T-helper 1 cell treated with Interleukin-12 subunit alpha and Interleukin-12 subunit beta and Interleukin-4 antibody, amounts not matched to agents 30 μg/mL and 1 μg/mL, for 36 hours (primary cell): ENCODE results near the gene COL3A1.

Experiments used
- H3K27ac Mint-ChIP-seq: one replicate; pipeline ENCODE4 v1.8.0; 2021; ENCODE audit warnings: mild to moderate bottlenecking, mixed read lengths
- H3K27me3 Mint-ChIP-seq: one replicate; pipeline ENCODE4 v1.8.0; 2021; ENCODE audit warnings: low read depth, mixed read lengths
- H3K36me3 Mint-ChIP-seq: one replicate; pipeline ENCODE4 v1.8.0; 2021; ENCODE audit warnings: low read depth, mixed read lengths
- H3K4me1 Mint-ChIP-seq: one replicate; pipeline ENCODE4 v1.8.0; 2021; ENCODE audit warnings: low read depth, mixed read lengths
- H3K4me3 Mint-ChIP-seq: one replicate; pipeline ENCODE4 v1.8.0; 2021; ENCODE audit warnings: mild to moderate bottlenecking, moderate library complexity, mixed read lengths
- H3K9me3 Mint-ChIP-seq: one replicate; pipeline ENCODE4 v1.8.0; 2021; ENCODE audit warnings: mixed read lengths

COL3A1 gene

DNA sequence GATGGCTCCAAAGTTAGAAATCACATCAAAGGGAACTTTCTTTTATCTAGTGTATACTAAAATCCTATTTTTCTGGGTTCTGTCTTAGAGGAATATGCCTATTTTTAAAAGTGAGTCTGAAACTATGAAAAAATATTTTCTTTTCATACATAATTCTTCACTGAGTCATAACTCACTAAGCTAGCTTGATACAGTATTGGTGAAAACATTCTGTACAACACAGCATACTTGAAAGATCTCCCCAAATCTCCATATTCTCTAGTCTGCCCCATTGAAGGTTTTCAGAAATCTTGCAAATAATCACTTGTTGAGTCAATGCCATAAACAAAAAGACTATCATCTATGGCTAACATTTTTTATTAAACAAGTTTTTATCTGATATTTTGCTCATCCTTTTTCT lies 44.5 kb downstream of the COL3A1 start:
- Mint-ChIP-seq H3K36me3 (no peaks in the 10 kb centered on the region), H3K27ac (no peak overlapping the region), H3K27me3 (no peaks in the 10 kb centered on the region), H3K9me3 (no peaks in the 10 kb centered on the region), H3K4me1 (no peaks in the 10 kb centered on the region), H3K4me3 (no peak overlapping the region)

DNA sequence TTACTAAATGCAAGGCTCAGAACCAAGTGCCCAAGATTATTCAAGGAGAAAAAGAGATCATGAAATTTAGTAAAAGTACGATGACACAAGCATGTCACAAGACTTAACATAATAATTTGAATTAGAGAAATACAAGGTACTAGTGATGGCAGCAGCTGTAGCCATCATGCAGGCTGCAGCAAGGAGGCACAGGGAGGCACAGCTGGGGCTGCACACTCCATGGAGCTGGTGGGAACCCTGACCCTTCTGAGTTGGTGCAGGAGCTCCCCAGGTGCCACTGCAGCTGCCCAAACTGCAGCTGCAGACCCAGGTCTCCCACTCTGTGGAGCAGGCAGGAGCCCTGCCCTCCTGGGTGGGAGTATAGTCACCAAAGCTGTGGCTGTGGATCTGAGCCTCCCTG lies 46.0 kb downstream of the COL3A1 start:
- H3K4me1 Mint-ChIP-seq, result no peaks in the 10 kb centered on the region
- H3K27ac Mint-ChIP-seq, result no peak overlapping the region
- H3K27me3 Mint-ChIP-seq, result no peaks in the 10 kb centered on the region
- H3K9me3 Mint-ChIP-seq, result no peaks in the 10 kb centered on the region
- no peak overlapping the region for H3K4me3 Mint-ChIP-seq
- no peaks in the 10 kb centered on the region for H3K36me3 Mint-ChIP-seq

DNA sequence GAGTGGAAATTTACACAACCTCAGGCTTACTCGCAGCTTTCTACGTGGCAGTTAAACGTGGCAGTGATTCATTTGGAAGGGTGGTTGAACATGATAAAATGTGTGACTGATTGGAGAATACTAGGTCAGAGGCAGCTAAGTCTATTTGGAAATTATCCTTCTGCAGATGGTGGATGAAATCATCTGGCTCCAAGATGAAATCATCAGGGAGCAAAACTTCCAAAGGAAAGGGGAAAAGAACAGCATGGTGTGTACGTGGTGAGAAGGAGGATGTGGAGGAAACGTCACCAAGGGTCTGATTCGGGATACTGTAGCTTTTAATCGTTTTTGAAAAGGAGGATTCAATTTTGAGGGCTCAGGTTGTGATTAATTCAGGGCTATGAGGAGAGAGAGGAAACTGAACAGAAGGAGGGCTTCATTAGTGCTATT lies 47.9 kb downstream of the COL3A1 start:
- no peaks in the 10 kb centered on the region for H3K36me3 Mint-ChIP-seq
- no peak overlapping the region for H3K4me3 Mint-ChIP-seq
- H3K9me3 Mint-ChIP-seq, result no peaks in the 10 kb centered on the region
- no peaks in the 10 kb centered on the region for H3K4me1 Mint-ChIP-seq
- no peak overlapping the region for H3K27ac Mint-ChIP-seq
- no peaks in the 10 kb centered on the region for H3K27me3 Mint-ChIP-seq

DNA sequence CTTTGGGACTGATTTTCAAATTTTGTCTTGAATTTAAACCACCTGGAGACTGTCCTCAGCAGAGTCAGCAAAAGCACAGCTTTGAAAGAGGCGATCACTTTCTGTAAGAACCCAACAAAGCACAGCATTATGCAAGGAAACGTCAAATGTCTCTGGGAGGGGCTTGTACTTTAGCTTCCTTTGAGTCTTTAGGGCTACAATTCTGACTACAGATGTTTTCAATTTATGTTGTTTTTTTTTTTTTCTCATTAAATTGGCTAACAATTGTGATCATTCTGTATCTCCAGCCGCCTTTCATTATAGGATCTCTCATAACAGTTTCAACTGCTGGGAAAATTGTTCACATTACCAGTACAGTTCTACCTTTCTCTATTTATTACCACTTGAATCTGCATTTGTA lies 48.3 kb downstream of the COL3A1 start:
- H3K4me1 Mint-ChIP-seq, result no peaks in the 10 kb centered on the region
- H3K27ac Mint-ChIP-seq, result no peak overlapping the region
- no peaks in the 10 kb centered on the region for H3K9me3 Mint-ChIP-seq
- no peaks in the 10 kb centered on the region for H3K27me3 Mint-ChIP-seq
- no peak overlapping the region for H3K4me3 Mint-ChIP-seq
- no peaks in the 10 kb centered on the region for H3K36me3 Mint-ChIP-seq

DNA sequence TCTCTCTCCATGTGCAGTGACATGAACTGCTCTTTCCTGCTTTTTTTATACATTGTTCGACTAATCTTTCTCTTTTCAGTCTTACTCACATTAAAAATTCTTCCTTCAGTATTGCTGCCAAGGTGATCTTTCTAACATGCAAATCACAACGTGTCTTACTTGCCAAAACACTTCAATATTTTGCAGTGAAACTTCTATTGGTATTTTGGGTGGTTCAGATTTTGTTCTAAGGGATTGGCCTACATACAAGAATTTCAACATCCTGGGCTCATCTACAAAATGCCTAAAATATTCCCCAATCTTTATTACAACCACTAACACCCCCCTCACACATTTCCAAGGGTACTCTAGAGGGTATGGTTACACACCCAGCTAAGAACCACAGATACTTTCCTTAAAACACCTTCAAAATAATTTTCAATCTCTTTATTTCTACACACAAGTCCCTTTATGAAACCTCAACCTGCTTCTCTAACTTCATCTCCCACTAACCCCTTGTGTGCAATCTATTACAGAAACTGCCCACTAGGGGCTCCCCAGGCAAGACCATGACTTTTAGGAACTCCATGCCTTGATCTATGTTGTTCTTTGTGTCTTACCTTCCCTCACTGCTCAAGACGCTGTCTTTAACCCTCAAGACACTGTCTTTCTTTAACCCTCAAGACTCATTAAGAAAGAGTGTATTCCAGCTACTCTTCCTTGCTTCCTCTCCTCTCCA lies 50.9 kb downstream of the COL3A1 start:
- H3K27me3 Mint-ChIP-seq, result no peaks in the 10 kb centered on the region
- H3K9me3 Mint-ChIP-seq, result no peaks in the 10 kb centered on the region
- no peak overlapping the region for H3K27ac Mint-ChIP-seq
- H3K4me3 Mint-ChIP-seq, result no peak overlapping the region
- no peaks in the 10 kb centered on the region for H3K4me1 Mint-ChIP-seq
- no peaks in the 10 kb centered on the region for H3K36me3 Mint-ChIP-seq

DNA sequence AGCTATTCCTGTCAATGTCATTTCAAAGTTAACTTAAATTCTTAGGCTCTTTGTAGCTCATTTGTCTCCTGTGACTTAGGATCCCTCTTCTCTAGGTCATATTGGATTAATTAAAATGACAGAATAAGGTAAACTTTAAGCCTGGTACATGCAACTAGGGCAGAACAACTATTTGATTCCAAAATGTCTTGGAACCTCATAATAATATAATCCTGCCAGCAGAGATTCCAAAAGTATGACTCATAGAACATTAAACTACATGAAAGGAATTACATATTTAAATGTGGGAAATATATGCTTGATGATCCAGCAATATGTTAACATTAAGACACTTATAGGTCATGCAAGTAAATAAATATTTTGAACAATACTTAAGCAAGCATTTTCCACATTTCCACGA lies 63.3 kb downstream of the COL3A1 start:
- no peaks in the 10 kb centered on the region for H3K36me3 Mint-ChIP-seq
- no peak overlapping the region for H3K27ac Mint-ChIP-seq
- no peaks in the 10 kb centered on the region for H3K27me3 Mint-ChIP-seq
- H3K9me3 Mint-ChIP-seq, result no peaks in the 10 kb centered on the region
- no peaks in the 10 kb centered on the region for H3K4me1 Mint-ChIP-seq
- no peak overlapping the region for H3K4me3 Mint-ChIP-seq

DNA sequence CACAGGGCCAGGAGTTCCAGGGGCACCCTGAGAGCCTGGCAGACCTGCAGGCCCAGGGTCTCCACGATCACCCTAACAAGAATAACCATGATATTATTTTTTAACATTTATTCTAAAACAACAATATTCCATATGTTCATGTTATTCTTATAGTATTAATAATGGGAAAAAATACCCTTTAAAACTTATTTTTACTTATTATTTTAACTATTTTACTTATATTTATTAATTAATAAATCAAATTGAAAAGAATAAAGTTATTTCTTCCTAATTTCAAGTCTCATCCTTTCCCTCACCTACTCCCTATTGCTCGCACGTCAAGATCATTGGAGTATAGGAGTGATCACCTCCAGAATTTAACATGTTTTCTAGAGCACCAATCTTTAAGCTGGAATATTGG lies 71.7 kb downstream of the COL3A1 start:
- Mint-ChIP-seq H3K4me3 (no peak overlapping the region), H3K27me3 (no peaks in the 10 kb centered on the region), H3K27ac (no peak overlapping the region), H3K4me1 (no peaks in the 10 kb centered on the region), H3K9me3 (no peaks in the 10 kb centered on the region), H3K36me3 (no peaks in the 10 kb centered on the region)

DNA sequence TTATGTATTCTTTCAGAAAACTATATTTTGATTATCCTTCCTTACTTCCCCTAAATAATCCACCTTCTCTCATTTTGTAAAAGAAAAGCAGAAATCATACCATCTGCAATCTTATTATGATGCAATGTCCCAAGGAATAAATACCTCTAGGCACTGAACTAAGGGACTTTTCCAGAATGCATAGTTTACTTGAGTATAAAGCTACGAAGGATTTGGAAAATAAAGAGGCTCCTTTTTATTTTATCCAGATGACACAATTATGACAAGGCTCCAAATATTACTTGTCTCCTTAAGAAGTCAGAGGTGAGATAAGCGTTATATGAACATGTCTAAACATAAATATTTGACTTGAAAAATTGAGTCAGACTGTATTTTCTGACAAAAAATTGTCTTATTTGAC lies 72.1 kb downstream of the COL3A1 start:
- Mint-ChIP-seq H3K36me3 (no peaks in the 10 kb centered on the region), H3K9me3 (no peaks in the 10 kb centered on the region), H3K27ac (no peak overlapping the region), H3K27me3 (no peaks in the 10 kb centered on the region), H3K4me3 (no peak overlapping the region), H3K4me1 (no peaks in the 10 kb centered on the region)

DNA sequence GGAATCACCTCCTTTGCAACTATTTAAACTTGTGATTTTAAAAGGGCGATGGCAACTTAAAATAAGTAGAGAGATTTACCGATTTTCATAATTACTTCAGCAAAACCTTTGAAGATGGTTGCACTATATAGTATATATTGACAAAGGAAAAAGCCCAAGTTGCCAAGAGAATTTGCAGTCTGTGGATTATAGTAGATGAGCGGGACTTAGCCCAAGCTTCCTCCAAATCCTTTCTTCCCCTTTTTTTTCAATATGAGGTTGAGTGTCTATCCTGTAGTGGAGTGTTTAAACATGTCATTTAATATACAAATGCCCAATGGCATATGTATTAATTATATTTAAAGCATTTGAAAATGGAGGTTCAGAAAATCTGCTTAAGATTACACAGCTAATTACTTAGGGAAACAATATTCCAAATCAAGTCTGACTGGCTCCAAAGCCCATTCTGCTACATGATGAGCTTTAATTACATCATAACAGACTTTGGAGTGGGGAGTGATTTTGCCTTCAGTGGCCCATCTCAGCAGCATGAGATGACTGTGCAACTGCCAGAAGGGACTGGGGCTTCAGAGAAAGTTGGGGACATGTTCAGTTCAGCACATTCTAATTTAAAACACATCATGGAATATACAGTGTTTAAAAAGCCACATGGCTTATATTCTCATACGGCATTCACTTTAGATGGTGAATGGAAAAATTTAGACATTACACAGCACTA lies 73.2 kb downstream of the COL3A1 start:
- no peak overlapping the region for H3K4me3 Mint-ChIP-seq
- no peak overlapping the region for H3K27ac Mint-ChIP-seq
- H3K36me3 Mint-ChIP-seq, result no peaks in the 10 kb centered on the region
- H3K9me3 Mint-ChIP-seq, result no peaks in the 10 kb centered on the region
- no peaks in the 10 kb centered on the region for H3K27me3 Mint-ChIP-seq
- no peaks in the 10 kb centered on the region for H3K4me1 Mint-ChIP-seq

DNA sequence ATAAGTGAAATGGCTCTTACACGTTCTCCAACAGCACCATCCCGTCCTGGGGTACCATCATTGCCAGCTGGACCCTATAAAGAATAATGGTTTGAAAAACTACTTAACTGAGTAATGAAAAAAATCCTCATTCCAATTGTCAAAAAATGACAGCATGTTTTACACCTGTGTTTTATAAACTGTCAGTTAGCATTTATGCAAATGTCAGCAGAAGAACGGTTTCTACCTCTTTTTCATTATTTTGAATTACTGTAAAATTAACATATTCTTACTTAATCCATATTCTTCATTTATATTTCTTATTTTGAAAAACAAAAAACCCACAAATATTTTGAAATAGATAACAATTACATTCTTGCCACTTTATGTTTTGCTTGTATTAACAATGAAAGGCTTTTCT lies 74.0 kb downstream of the COL3A1 start:
- Mint-ChIP-seq H3K4me3 (no peak overlapping the region), H3K4me1 (no peaks in the 10 kb centered on the region), H3K9me3 (no peaks in the 10 kb centered on the region), H3K36me3 (no peaks in the 10 kb centered on the region), H3K27me3 (no peaks in the 10 kb centered on the region), H3K27ac (no peak overlapping the region)

DNA sequence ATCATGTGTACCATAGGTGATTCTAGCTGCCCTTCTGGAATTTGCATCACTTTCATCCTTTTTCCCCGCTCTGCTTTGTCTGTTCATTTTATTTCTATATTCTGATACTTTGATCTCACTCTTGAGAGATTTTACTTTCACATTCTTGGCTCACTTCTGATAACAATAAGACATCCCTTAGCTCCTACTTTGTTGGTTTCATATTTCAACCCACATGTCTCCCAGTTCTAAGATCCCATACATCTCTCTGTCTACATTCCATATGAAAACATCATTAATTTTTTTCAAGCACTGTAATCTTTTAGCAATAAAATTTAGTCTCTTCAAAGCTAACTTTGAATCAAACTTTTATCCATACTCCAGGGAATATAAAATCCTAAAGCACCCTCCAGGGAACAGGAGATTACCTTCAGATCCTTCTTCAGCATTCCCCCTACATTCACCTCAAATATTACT lies 75.6 kb downstream of the COL3A1 start:
- Mint-ChIP-seq H3K4me1 (no peaks in the 10 kb centered on the region), H3K36me3 (no peaks in the 10 kb centered on the region), H3K27me3 (no peaks in the 10 kb centered on the region), H3K27ac (no peak overlapping the region), H3K9me3 (no peaks in the 10 kb centered on the region), H3K4me3 (no peak overlapping the region)

DNA sequence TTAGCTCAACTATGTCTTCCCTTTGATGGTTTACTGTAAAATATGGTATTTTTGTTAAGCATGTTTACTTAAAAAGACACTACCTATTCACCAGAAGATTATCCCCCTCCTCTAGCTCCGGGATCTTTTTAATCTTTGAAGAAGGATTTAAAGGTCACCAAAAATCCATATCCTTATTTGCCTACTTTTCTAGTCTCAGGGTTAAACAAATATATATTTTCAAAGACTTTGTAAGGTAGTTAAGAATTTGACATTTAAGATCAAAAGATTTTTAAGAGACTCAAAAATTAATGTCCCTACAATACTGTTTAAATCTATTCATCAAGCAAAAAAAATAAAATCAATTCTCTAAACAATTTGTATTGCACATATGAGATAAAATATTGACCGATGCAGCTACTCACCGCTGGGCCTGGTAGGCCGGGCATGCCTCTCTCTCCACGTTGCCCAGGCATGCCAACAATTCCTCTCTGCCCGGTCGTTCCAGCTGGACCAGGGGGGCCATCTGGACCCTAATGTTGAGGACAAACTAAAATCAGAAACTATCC lies 76.1 kb downstream of the COL3A1 start:
- no peaks in the 10 kb centered on the region for H3K36me3 Mint-ChIP-seq
- H3K4me3 Mint-ChIP-seq, result no peak overlapping the region
- no peaks in the 10 kb centered on the region for H3K9me3 Mint-ChIP-seq
- no peaks in the 10 kb centered on the region for H3K4me1 Mint-ChIP-seq
- no peak overlapping the region for H3K27ac Mint-ChIP-seq
- no peaks in the 10 kb centered on the region for H3K27me3 Mint-ChIP-seq

DNA sequence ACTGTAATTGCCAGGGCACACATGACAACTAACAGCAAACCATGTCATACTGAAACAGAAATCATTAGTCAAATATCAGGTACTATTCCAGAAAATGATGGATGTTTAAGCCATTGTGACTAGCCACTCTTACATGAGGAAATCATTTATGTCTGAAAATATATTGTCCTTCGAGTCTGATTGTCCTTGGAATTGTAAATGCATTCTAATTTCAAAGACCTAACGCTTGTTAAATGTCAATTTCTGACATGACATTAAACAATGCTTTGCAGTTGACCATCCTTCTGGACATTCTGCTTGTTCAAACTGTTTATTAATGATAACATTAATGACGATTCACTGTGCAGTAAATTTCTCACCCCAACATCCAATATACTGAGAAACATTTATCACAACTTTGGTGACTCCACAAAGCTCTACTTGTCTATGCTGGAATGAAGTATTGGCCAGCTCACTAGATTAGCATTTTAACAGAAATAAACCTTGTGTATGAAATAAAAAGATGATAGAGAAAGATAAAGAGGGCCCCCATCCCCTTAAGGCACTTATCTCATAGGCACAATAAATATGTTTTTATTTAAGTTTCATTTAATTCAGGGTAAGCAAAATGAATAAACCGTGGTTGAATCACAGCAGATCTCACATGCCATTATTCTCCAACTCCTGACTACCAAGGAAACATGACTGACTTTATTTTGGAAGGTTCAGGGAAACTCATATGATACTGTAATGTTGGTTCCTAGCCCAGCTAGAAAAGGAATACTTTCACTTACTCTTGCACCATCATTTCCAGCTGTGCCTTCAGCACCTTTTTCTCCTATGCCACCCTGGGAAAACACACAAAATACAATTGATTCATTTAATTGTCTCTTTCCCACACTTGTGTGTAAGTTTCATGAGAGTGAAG lies 82.3 kb downstream of the COL3A1 start:
- H3K4me3 Mint-ChIP-seq, result no peak overlapping the region
- H3K27me3 Mint-ChIP-seq, result no peaks in the 10 kb centered on the region
- H3K27ac Mint-ChIP-seq, result no peak overlapping the region
- H3K4me1 Mint-ChIP-seq, result no peaks in the 10 kb centered on the region
- no peaks in the 10 kb centered on the region for H3K36me3 Mint-ChIP-seq
- no peaks in the 10 kb centered on the region for H3K9me3 Mint-ChIP-seq

DNA sequence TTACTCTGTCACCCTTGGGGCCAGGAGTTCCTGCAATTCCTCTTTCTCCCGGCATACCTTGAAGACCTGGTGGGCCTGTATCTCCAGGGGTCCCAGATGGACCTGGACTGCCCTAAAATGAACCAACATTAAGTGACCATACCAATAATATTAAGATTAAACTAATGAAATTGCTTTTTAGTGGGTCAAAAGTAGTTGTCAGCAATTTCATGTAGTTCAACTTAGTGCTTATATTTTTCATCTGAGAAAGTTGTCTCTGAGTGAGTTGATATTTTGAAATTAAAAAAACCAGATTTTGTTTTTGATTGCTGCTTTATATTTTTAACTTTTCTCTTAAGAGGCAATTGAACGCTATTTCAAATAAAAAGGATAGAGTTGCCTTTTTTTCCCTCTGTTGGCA lies 83.1 kb downstream of the COL3A1 start:
- Mint-ChIP-seq H3K36me3 (no peaks in the 10 kb centered on the region), H3K27me3 (no peaks in the 10 kb centered on the region), H3K4me3 (no peak overlapping the region), H3K4me1 (no peaks in the 10 kb centered on the region), H3K27ac (no peak overlapping the region), H3K9me3 (no peaks in the 10 kb centered on the region)
